ENCODE data around the gene ALG3. TPM values are rescaled to one million over a fixed set of nuclear protein-coding genes. Genes with fewer than 3 reads are reported as not detected.

The ALG3 gene
- total RNA-seq, result 46.8 and 89.0 TPM in 2 replicates

DNA sequence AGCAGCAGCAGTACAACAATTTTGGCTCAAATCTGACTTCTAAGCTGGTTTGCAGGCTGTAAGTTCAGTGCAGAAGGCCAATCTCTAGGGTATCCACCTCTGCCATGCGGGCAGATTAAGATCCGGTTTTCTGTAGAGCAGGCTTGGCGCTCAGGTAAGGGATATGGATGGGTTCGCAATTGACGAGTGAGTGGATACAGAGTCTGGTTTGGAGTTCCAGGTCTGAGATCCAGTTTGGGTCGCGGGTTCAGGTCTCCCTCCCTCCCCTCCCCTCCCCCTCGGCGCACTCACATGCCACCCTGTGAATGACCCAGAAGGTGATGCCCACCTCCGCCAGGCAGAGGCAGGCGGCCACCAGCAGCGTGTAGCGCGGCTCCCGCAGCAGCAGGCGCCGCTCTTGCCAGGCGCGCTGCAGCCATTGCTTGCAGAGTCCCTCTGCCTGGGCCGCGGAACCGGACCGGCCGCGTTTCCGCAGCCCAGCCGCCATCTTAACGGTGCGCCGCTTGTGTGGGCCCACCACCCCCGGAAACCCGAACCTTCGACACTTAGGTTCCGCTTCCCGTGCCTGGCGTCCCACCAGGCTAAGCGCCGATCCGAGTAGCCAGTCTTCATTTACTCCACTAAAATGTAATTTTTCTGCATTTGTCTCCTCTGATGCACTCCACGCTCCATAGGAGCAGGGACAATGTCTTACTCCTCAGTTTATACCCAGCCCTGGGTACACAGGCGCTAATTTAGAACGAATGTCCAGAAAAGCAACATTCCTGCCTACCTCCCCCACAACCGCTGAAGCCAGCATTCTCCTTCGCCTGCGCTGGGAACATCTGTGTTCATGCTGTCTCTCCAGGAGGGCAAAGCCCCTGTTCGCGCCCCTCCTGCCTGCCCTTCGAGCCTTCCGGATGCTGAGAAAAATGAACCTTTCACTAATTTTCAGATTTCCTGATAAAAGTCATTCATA is at the start of gene ALG3:
TSS of gene ALG3 (minus strand) at position 509 of the 958 bp plus-strand sequence. CDS start at position 487, 22 bp downstream.

DNA sequence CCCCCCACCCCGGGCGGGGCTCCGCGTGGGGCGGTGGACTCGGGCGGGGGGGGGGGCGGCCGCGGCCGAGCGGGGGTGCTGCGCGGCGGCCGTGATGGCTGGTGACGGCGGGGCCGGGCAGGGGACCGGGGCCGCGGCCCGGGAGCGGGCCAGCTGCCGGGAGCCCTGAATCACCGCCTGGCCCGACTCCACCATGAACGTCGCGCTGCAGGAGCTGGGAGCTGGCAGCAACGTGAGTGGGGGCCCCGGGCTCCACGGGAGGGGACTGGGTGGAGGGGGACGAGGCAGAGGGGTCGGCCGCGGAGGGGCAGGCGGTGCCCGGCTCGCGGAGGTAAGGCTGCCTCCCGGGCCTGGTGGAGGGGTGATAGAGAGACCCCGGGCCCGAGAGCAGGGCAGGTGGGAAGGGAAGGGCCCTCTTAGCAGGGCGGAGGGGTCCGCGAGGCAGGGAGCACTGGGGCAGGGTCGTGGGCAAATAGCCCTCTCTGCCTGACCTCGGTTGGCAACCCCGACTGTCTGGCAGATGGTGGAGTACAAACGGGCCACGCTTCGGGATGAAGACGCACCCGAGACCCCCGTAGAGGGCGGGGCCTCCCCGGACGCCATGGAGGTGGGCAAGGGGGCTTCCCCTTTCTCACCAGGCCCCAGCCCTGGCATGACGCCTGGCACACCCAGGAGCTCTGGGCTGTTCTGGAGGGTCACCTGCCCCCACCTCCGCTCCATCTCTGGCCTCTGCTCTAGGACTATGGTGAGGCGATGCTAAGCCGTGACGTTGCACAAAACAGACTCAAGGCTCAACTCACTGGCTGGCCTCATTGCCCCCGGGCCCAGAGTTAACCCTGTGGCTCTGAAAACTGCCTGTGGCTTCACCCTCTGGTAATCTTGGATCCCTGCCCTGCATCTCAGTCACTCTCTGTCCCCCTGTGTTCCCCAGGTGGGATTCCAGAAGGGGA is 27.5 kb upstream of the ALG3 start, which contains the start of gene ECE2:
TSS of gene ECE2 (plus strand) at position 62 of the 950 bp plus-strand sequence. CDS start at position 194, 132 bp downstream.

DNA sequence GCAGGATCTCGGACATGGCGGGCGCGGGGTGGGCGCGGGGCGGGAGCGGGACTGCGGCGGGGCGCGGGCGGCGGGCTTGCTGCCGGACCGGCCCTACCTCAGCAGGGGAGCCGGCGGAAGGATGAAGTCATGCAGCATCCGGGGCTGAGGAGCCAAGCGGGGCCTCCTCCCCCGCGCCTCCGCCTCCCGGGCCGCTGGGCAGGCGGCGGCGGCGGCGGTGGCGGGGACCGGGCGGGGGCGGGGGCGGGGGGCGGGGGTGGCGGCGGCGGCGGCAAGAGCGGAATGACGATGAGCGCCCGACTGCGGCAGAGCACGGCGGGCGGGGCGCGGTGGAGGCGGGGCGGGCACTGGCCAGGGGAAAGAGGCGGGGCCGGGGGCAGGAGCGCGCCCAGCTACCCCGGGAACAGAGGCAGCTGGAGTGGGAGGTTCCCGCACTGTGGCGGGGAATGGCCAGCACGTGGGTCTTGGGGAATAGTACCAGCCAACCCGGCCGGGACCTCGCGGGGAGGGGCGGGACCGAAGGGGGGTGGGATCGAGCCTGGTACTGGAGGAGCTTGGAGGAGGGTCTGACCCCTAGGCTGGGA is 12.6 kb upstream of the ALG3 start, which contains the start of gene CAMK2N2:
TSS of gene CAMK2N2 (minus strand) at position 284 of the 584 bp plus-strand sequence. CDS start at position 16, 268 bp downstream.

DNA sequence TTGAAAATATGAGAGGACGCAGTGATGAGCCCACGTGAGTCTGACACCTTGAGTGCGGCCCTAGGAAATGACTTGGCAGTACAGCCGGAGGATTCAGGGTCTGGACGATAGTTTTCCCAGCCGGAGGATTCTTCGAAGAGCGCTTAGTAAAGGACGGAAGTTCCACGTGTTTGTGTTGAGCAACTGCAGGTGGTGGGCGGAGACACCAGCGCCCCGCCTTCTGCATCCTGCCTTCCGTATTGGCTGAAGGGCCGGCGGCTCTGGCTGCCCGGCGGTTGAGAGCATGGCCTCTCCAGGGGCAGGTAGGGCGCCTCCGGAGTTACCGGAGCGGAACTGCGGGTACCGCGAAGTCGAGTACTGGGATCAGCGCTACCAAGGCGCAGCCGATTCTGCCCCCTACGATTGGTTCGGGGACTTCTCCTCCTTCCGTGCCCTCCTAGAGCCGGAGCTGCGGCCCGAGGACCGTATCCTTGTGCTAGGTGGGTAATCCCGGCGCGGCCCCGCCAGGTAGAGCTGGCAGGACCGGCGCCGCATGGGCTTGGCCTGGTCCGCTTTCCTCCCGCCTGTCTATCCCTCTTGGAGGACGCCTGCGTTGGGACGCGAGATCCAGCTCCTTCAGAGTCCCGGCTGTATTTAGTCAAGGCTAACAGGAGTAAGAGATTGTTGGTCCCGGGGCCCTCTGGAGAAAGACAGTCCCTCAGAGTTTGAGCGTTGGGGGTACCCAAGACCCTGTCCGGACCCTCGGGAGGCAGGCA is 827 bp upstream of the ALG3 start, which contains the start of gene EEF1AKMT4:
TSS of gene EEF1AKMT4 (plus strand) at position 261 of the 755 bp plus-strand sequence. CDS start at position 284, 23 bp downstream.

DNA sequence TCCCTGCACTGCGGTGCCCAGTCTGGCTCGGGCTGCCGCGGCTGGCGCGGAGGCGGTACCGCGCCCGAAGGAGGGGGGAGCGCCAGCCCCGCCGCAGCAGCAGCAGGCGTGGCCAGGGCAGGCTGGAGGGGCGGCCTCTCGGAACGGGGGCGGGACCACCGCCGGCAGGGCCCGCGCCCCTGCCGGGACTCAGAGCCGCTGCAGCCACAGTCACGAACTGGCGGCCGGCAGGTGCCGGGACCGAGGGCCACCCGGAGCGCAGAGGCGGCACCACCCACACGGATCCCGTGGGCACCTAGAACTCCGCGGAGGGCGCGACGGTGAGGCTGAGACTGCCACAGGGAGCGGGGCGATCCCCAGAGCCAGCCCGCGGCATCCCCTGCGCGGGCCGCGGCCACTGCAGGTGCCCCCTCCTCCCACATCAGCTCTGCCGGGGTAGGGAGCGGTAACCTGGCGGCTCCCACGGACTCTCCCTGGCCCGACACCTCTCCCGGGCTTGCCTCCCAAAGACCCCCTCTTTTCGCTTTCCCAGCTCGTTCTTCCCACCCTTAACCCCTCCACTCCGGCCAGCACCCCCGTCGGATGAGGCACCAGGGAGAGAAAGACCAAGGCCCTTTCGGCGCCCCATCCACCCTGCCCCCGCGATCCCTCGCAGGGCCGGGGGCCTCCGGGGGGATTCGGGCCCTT is 19.2 kb downstream of the ALG3 start, which contains the start of gene VWA5B2:
TSS of gene VWA5B2 (plus strand) at position 192 of the 687 bp plus-strand sequence. CDS start 944 bp downstream, outside the sequence.

Other genes starting within 250 kb of the ALG3 start
- gene ABCC5, start 231.1 kb downstream of the ALG3 start, total RNA-seq, result 9.4 and 12.1 TPM in 2 replicates
- gene HTR3D, start 217.2 kb downstream of the ALG3 start, total RNA-seq, result not detected in 2 replicates
- not detected in 2 replicates for gene HTR3C, start 195.9 kb downstream of the ALG3 start, total RNA-seq
- gene HTR3E, start 151.9 kb downstream of the ALG3 start, total RNA-seq, result not detected in 2 replicates
- 18.6 and 22.2 TPM in 2 replicates for gene EIF2B5, start 113.6 kb downstream of the ALG3 start, total RNA-seq
- gene DVL3, start 93.6 kb downstream of the ALG3 start, total RNA-seq, result 30.7 and 34.8 TPM in 2 replicates
- 371 and 429 TPM in 2 replicates for gene AP2M1, start 74.1 kb downstream of the ALG3 start, total RNA-seq
- 51.1 and 56.2 TPM in 2 replicates for gene ABCF3, start 62.8 kb downstream of the ALG3 start, total RNA-seq
- gene VWA5B2, start 19.4 kb downstream of the ALG3 start, total RNA-seq, result not detected in 2 replicates
- 3.6 and 5.2 TPM in 2 replicates for gene EEF1AKMT4, start 710 bp upstream of the ALG3 start, total RNA-seq
- gene CAMK2N2, start 12.6 kb upstream of the ALG3 start, total RNA-seq, result 0.65 TPM in 1 of 2 replicates, not detected in the other
- not detected in 2 replicates for gene ECE2, start 27.1 kb upstream of the ALG3 start, total RNA-seq
- 240 and 344 TPM in 2 replicates for gene PSMD2, start 50.3 kb upstream of the ALG3 start, total RNA-seq
- 296 and 333 TPM in 2 replicates for gene EIF4G1, start 65.6 kb upstream of the ALG3 start, total RNA-seq
- gene FAM131A, start 88.6 kb upstream of the ALG3 start, total RNA-seq, result 15.9 and 24.2 TPM in 2 replicates
- 3.1 and 4.5 TPM in 2 replicates for gene CLCN2, start 112.6 kb upstream of the ALG3 start, total RNA-seq
- gene POLR2H, start 112.7 kb upstream of the ALG3 start, total RNA-seq, result 75.7 and 85.4 TPM in 2 replicates
- gene THPO, start 129.2 kb upstream of the ALG3 start, total RNA-seq, result not detected in 2 replicates
- gene CHRD, start 131.1 kb upstream of the ALG3 start, total RNA-seq, result 0.18 and 0.32 TPM in 2 replicates

Data from cardiac atrium fibroblast (primary cell).